GM21390 (cell line): ENCODE measurements around the gene VAMP1.
A peak's percentile ranks its signal among the peaks of the same experiment; 100 is the strongest.
"Not testable (repeated sequence)": the region's sequence is repeated elsewhere in the genome, so short reads cannot be mapped to it uniquely, and the experiment has no call there.

Source experiments
- ATAC-seq: cut with Tn5 transposase; IDR thresholded peaks from one replicate; pipeline ENCODE4 v1.9.1; 2021; ENCODE audit not compliant: unreplicated experiment

The VAMP1 gene

GRCh38 chr12:6451348-6452244 is 18.9 kb downstream of the VAMP1 start, which contains the start of gene TAPBPL:
TAPBPL (plus strand) TSS chr12:6452042; CDS start chr12:6452249, 207 bp downstream.
- ATAC-seq = peak; percentile 54

- ATAC-seq = no peak
Observed at GRCh38 chr12:6450869-6451347, 19.6 kb downstream of the VAMP1 start.

GRCh38 chr12:6450091-6450868 is 20.2 kb downstream of the VAMP1 start:
- ATAC-seq = no peak

- no peak for ATAC-seq
Observed at GRCh38 chr12:6444704-6445688, 25.5 kb downstream of the VAMP1 start, which contains the start of gene CD27. CD27 (plus strand) TSS chr12:6444955; CDS start chr12:6445096, 141 bp downstream.

- no peak for ATAC-seq
Observed at GRCh38 chr12:6444031-6444430, 26.4 kb downstream of the VAMP1 start.

GRCh38 chr12:6443361-6443983 is 27.0 kb downstream of the VAMP1 start:
- ATAC-seq = no peak

GRCh38 chr12:6442836-6443235 is 27.6 kb downstream of the VAMP1 start:
- ATAC-seq = no peak

- ATAC-seq = no peak
Observed at GRCh38 chr12:6440391-6440790, 30.1 kb downstream of the VAMP1 start.

GRCh38 chr12:6438345-6438744 is 32.1 kb downstream of the VAMP1 start:
- ATAC-seq = no peak

GRCh38 chr12:6437586-6437985 is 32.9 kb downstream of the VAMP1 start:
- no peak for ATAC-seq

- no peak for ATAC-seq
Observed at GRCh38 chr12:6435961-6436715, 34.3 kb downstream of the VAMP1 start.

GRCh38 chr12:6434205-6435140 is 36.0 kb downstream of the VAMP1 start:
- no peak for ATAC-seq

- ATAC-seq = no peak
Observed at GRCh38 chr12:6432991-6433390, 37.5 kb downstream of the VAMP1 start.

- no peak for ATAC-seq
Observed at GRCh38 chr12:6430124-6430989, 40.1 kb downstream of the VAMP1 start.

GRCh38 chr12:6428326-6428725 is 42.2 kb downstream of the VAMP1 start:
- ATAC-seq = no peak

GRCh38 chr12:6427796-6428195 is 42.7 kb downstream of the VAMP1 start:
- not testable (repeated sequence) for ATAC-seq
